Epithelial cell of proximal tubule (primary cell): Measurements from ENCODE around the gene KCNJ10. TPM values are rescaled to one million over a fixed set of nuclear protein-coding genes. Genes with fewer than 3 reads are reported as not detected.

Experiments
- DNase-seq: peaks from one replicate; pipeline ENCODE4 v3.0.0-alpha.2; 2011; ENCODE audit warnings: low read depth
- H3K4me3 ChIP-seq: 2 replicates; pipeline ENCODE4 v1.5.1; 2011; ENCODE audit warnings: low read depth, mild to moderate bottlenecking, low read length
- CTCF ChIP-seq: conservative IDR thresholded peaks from 2 replicates; pipeline ENCODE4 v1.5.1; 2012; ENCODE audit warnings: low read depth, mild to moderate bottlenecking, low read length
- total RNA-seq: library from RNA; depleted of rRNA; stranded (reverse); fragments of >200 nt; gene quantifications from 2 replicates; pipeline ENCODE4 v1.2.3, GENCODE V29; 2015

KCNJ10 gene
- total RNA-seq, 1 donor from 2014 or later = not detected

GRCh38 chr1:160105155-160105554, 35.2 kb upstream of the KCNJ10 start:
- no peak for TF ChIP-seq CTCF
- no peak for DNase-seq
- no peak overlapping the region for H3K4me3 ChIP-seq

GRCh38 chr1:160104486-160104885, 34.5 kb upstream of the KCNJ10 start:
- no peak for TF ChIP-seq CTCF
- H3K4me3 ChIP-seq = no peak overlapping the region
- DNase-seq = no peak

GRCh38 chr1:160103658-160104408, 33.9 kb upstream of the KCNJ10 start:
- no peak overlapping the region for H3K4me3 ChIP-seq
- no peak for TF ChIP-seq CTCF
- DNase-seq = no peak

GRCh38 chr1:160101717-160102522, 32.0 kb upstream of the KCNJ10 start:
- no peak for DNase-seq
- no peak overlapping the region for H3K4me3 ChIP-seq
- no peak for TF ChIP-seq CTCF

- H3K4me3 ChIP-seq = peak overlapping the region; percentile 4
- TF ChIP-seq CTCF = peak; percentile 96
- DNase-seq = no peak
Measured at GRCh38 chr1:160101037-160101716, 31.2 kb upstream of the KCNJ10 start.

- H3K4me3 ChIP-seq = no peak overlapping the region
- DNase-seq = no peak
- no peak for TF ChIP-seq CTCF
Measured at GRCh38 chr1:160099716-160100375, 29.9 kb upstream of the KCNJ10 start.
